GM12878 (cell line): ENCODE data around the gene UBLCP1. TPM values are rescaled to one million over a fixed set of nuclear protein-coding genes. Genes with fewer than 3 reads are reported as not detected.
"Not testable (repeated sequence)": the region's sequence is repeated elsewhere in the genome, so short reads cannot be mapped to it uniquely, and the experiment has no call there.

Experiments used
- ATAC-seq: fragments of 200-7000 bp; cut with Tn5 transposase; 3 replicates; pipeline ENCODE4 v1.9.1; 2020; ENCODE audit warnings: mild to moderate bottlenecking, moderate library complexity
- BruUV-seq: library from RNA; stranded (reverse); fragments of 400-500 nt; replicated peaks from 2 replicates; lab custom pipeline; 2021; lab: Mats Ljungman, UMichigan
- CTCF ChIA-PET: fragments of 300-600 bp; sonication (Branson Sonifier 250); formaldehyde crosslinking; extraction: SDS; loops from one replicate; lab custom pipeline; 2021; ENCODE audit warnings: inconsistent platforms; lab: Yijun Ruan, JAX
- POLR2A ChIA-PET: fragments of 350-600 bp; formaldehyde crosslinking; extraction: SDS; loops from one replicate; lab custom pipeline; 2021; ENCODE audit warnings: inconsistent platforms; lab: Charles Lee
- RAD21 ChIA-PET: fragments of 300-600 bp; sonication (Branson Sonifier 250); formaldehyde crosslinking; loops from one replicate; lab custom pipeline; 2023; ENCODE audit warnings: antibody characterized with exemption; ENCODE audit not compliant: unreplicated experiment; lab: Charles Lee
- SMC1A ChIA-PET: fragments of 300-600 bp; sonication (Branson Sonifier 250); formaldehyde crosslinking; loops from one replicate; lab custom pipeline; 2023; ENCODE audit not compliant: unreplicated experiment, uncharacterized antibody; lab: Charles Lee
- DNase-seq: peaks from one replicate; pipeline ENCODE4 v3.0.0-alpha.2; 2011; ENCODE audit warnings: low read depth, low spot score
- FAIRE-seq: peaks from 3 replicates; lab custom pipeline; 2011; peaks lifted over from hg19 to GRCh38; lab: Jason Lieb, UNC
- H2AFZ ChIP-seq: 2 replicates; pipeline ENCODE4 v1.6.0; 2011; ENCODE audit warnings: low read depth, low read length, control low read depth; ENCODE audit not compliant: control insufficient read depth
- H3K27ac ChIP-seq: 2 replicates; pipeline ENCODE4 v1.5.1; 2011; ENCODE audit warnings: control low read depth; ENCODE audit not compliant: control insufficient read depth, insufficient read depth
- H3K27me3 ChIP-seq, 2 experiments: replicated peaks in 1 of 2; 2 replicates each; pipeline versions ENCODE4 v1.6.0 to v1.6.1; 2011; ENCODE audit warnings: low read length in 1 of 2; ENCODE audit not compliant: control insufficient read depth in 2 of 2, insufficient read depth in 2 of 2
- H3K36me3 ChIP-seq, 2 experiments: 2 replicates each; pipeline ENCODE4 v1.5.1; 2011; ENCODE audit warnings: low read length in 1 of 2; ENCODE audit not compliant: control insufficient read depth in 2 of 2, insufficient read depth in 2 of 2
- H3K4me1 ChIP-seq: 2 replicates; pipeline ENCODE4 v1.6.1; 2011; ENCODE audit warnings: mild to moderate bottlenecking, low read length, moderate library complexity, mixed read lengths; ENCODE audit not compliant: control insufficient read depth, insufficient read depth
- H3K4me2 ChIP-seq: 2 replicates; pipeline ENCODE4 v1.6.0; 2011; ENCODE audit warnings: control low read depth; ENCODE audit not compliant: control insufficient read depth, insufficient read depth
- H3K4me3 ChIP-seq: fragments of 200-600 bp; sonication (generic); 2 replicates; pipeline ENCODE4 v1.5.1; 2016
- H3K79me2 ChIP-seq: 2 replicates; pipeline ENCODE4 v1.6.0; 2011; ENCODE audit warnings: low read length; ENCODE audit not compliant: control insufficient read depth, insufficient read depth
- H3K9ac ChIP-seq: 2 replicates; pipeline ENCODE4 v1.8.0; 2011; ENCODE audit warnings: low read length, control low read depth, mixed read lengths; ENCODE audit not compliant: control insufficient read depth, insufficient read depth
- H3K9me3 ChIP-seq: replicated peaks from 3 replicates; pipeline ENCODE4 v1.5.1; 2011; ENCODE audit warnings: mild to moderate bottlenecking, low read length; ENCODE audit not compliant: control insufficient read depth, insufficient read depth
- H4K20me1 ChIP-seq: 2 replicates; pipeline ENCODE4 v1.6.0; 2011; ENCODE audit not compliant: control insufficient read depth, insufficient read depth
- CBX5 ChIP-seq: sonication (generic); IDR thresholded peaks from 2 replicates; pipeline ENCODE4 v1.6.1; 2016; ENCODE audit warnings: low read depth, moderate library complexity, mild to moderate bottlenecking, inconsistent platforms
- FOXM1 ChIP-seq: IDR thresholded peaks from 2 replicates; pipeline ENCODE4 v1.6.1; 2012; ENCODE audit warnings: low read depth, mild to moderate bottlenecking, inconsistent platforms, low read length, moderate library complexity
- HDAC6 ChIP-seq: fragments of 200-600 bp; sonication (generic); IDR thresholded peaks from one replicate; pipeline ENCODE4 v1.8.0; 2017; ENCODE audit warnings: antibody characterized with exemption; ENCODE audit not compliant: unreplicated experiment
- IKZF2 ChIP-seq, 2 experiments: fragments of 450-650 bp; IDR thresholded peaks; 2 replicates each; pipeline ENCODE4 v1.6.1; 2017; ENCODE audit warnings: mild to moderate bottlenecking in 2 of 2, moderate library complexity in 2 of 2
- MTA3 ChIP-seq: IDR thresholded peaks from 2 replicates; pipeline ENCODE4 v1.6.1; 2012; ENCODE audit warnings: low read length, inconsistent platforms, borderline replicate concordance
- NR2F1 ChIP-seq: fragments of 450-650 bp; conservative IDR thresholded peaks from 2 replicates; pipeline ENCODE4 v1.6.1; 2017; ENCODE audit warnings: mild to moderate bottlenecking
- PKNOX1 ChIP-seq: fragments of 450-650 bp; IDR thresholded peaks from 2 replicates; pipeline ENCODE4 v1.6.1; 2016; ENCODE audit warnings: mild to moderate bottlenecking
- POLR2AphosphoS5 ChIP-seq: IDR thresholded peaks from 2 replicates; pipeline ENCODE4 v1.6.1; 2011; ENCODE audit warnings: mild to moderate bottlenecking, low read length, inconsistent platforms
- RBBP5 ChIP-seq: fragments of 200-600 bp; sonication (generic); conservative IDR thresholded peaks from 2 replicates; pipeline ENCODE4 v1.6.1; 2016
- SMC3 ChIP-seq: IDR thresholded peaks from 2 replicates; pipeline ENCODE4 v1.6.1; 2011; ENCODE audit warnings: low read length, improper control_type of control experiment, borderline replicate concordance
- SREBF2 ChIP-seq: IDR thresholded peaks from 2 replicates; pipeline ENCODE4 v1.6.1; 2012; ENCODE audit warnings: mild to moderate bottlenecking, low read length
- SUPT20H ChIP-seq: IDR thresholded peaks from 2 replicates; pipeline ENCODE4 v1.6.1; 2011; ENCODE audit warnings: low read depth, mild to moderate bottlenecking, low read length, moderate library complexity, borderline replicate concordance; ENCODE audit not compliant: control insufficient read depth
- TAF1 ChIP-seq: IDR thresholded peaks from 2 replicates; pipeline ENCODE4 v1.6.1; 2011; ENCODE audit warnings: mild to moderate bottlenecking, low read depth, low read length, borderline replicate concordance
- WGBS: methylation state at CpG from one replicate; pipeline ENCODE4 v1.1.6; 2016; ENCODE audit warnings: low lambda C conversion rate; ENCODE audit not compliant: insufficient replicate concordance, insufficient coverage; ENCODE audit errors: missing lambda C conversion rate; 5-methylcytosine and 5-hydroxymethylcytosine counted together
- in situ Hi-C: fragments of 300-500 bp; cut with MboI; formaldehyde crosslinking; loops from 9 replicates; pipeline ENCODE4 v1.14.3; 2018; ENCODE audit warnings: mixed read lengths
- intact Hi-C: fragments of 100-400 bp; cut with micrococcal nuclease; formaldehyde crosslinking; loops from one replicate; pipeline ENCODE4 v1.14.2; 2022; ENCODE audit not compliant: unreplicated experiment
- polyA plus RNA-seq, 11 experiments: library from polyadenylated mRNA; depleted of rRNA in 4 of 11; unstranded in 6 of 11; stranded (reverse) in 5 of 11; fragments of >200 nt; fragmentation: Nextera tagmentation in 4 of 11; fragmentation: Illumina TruSeq in 1 of 11; extraction: Ambion mirVana in 4 of 11; extraction: Trizol in 1 of 11; gene quantifications; 1 replicate in 1 of 11; 2 replicates in 10 of 11; pipeline versions ENCODE4 v1.2.1 to v1.2.3, GENCODE V29; 2011 to 2016; ENCODE audit warnings: inconsistent platforms in 2 of 11, missing spikeins in 2 of 11, low read depth in 1 of 11
- total RNA-seq, 4 experiments: library from RNA; depleted of rRNA in 3 of 4; stranded (reverse); fragments of >200 nt in 3 of 4; fragmentation: Illumina TruSeq in 1 of 4; extraction: Trizol in 1 of 4; gene quantifications; 2 replicates each; pipeline versions ENCODE4 v1.2.1 to v1.2.3, GENCODE V29; 2013 to 2021

The UBLCP1 gene
- total and polyA plus RNA-seq, 10 of the 15 experiments (the other 5 are each of a cell fraction or from before 2014, with no cell fraction given) = 18.8 to 44.2 (median 32.1) TPM

- in situ Hi-C loops, H4K20me1 ChIP-seq, DNase-seq, BruUV-seq, H3K9ac ChIP-seq, H3K4me2 ChIP-seq, H3K4me1 ChIP-seq, H3K27ac ChIP-seq, RAD21 ChIA-PET, H3K36me3 ChIP-seq, H3K9me3 ChIP-seq, POLR2A ChIA-PET, H2AFZ ChIP-seq, ATAC-seq, H3K4me3 ChIP-seq, FAIRE-seq, H3K27me3 ChIP-seq, intact Hi-C loops: not testable (repeated sequence)
- ChIA-PET SMC1A (interaction anchor here (1.6 kb wide), 1 partner anchor 8 kb away, joined by 4 read pairs; no protein-coding TSS in a partner anchor), CTCF (interaction anchor here (0.7 to 1.3 kb wide), 2 partner anchors 12 to 51 kb away, joined by 3 read pairs; no protein-coding TSS in a partner anchor)
- peaks cover 13% of the 10 kb centered on the region for H3K79me2 ChIP-seq
- WGBS = 100% methylated on average over 2 of the region's 2 CpGs
- TF ChIP-seq CBX5 = peak; percentile 63; the same call in 1 of the 2 replicates
Measured at GRCh38 chr5:159266764-159267163, 3.7 kb downstream of the UBLCP1 start.

GRCh38 chr5:159269723-159270122, 6.6 kb downstream of the UBLCP1 start:
- intact Hi-C loops (no loop called here), in situ Hi-C loops (no loop called here)
- no TSS peak for BruUV-seq
- Histone ChIP-seq H3K27ac (no peak overlapping the region), H3K9me3 (peaks cover 2% of the 10 kb centered on the region; the same call in 1 of the 3 replicates), H3K4me2 (no peak overlapping the region), H3K4me3 (no peak overlapping the region), H3K9ac (no peak overlapping the region), H4K20me1 (no peaks in the 10 kb centered on the region), H3K4me1 (no peaks in the 10 kb centered on the region), H3K27me3 (no peaks in the 10 kb centered on the region), H3K36me3 (peaks cover 0 to 2% of the 10 kb centered on the region in 2 experiments; a peak in 1 of 4 replicates), H2AFZ (no peak overlapping the region), H3K79me2 (no peaks in the 10 kb centered on the region; the same call in 1 of the 2 replicates)
- SMC1A ChIA-PET = interaction anchor here (0.6 kb wide), 1 partner anchor 8 kb away, joined by 3 read pairs; no protein-coding TSS in a partner anchor
- CTCF ChIA-PET = interaction anchor here (2.7 kb wide), 1 partner anchor 113 kb away, joined by 7 read pairs; no protein-coding TSS in a partner anchor
- ATAC-seq (peak; percentile 58), FAIRE-seq (no peak), DNase-seq (no peak)
- RAD21 ChIA-PET = interaction anchor here (0.6 kb wide), 1 partner anchor 738 kb away, joined by 4 read pairs; no protein-coding TSS in a partner anchor
- POLR2A ChIA-PET = interaction anchor here (0.6 kb wide), 1 partner anchor 61 kb away, joined by 3 read pairs; no protein-coding TSS in a partner anchor
- TF ChIP-seq POLR2AphosphoS5 (no peak), PKNOX1 (no peak), SREBF2 (no peak), IKZF2 (IDR thresholded peaks at IDR 0.05) (no peak), TAF1 (no peak), HDAC6 (no peak), SUPT20H (no peak), MTA3 (no peak), RBBP5 (no peak), NR2F1 (no peak), SMC3 (no peak), FOXM1 (no peak)
- 53% methylated on average over 2 of the region's 2 CpGs for WGBS
